Measurements from ENCODE around the gene SLC44A5. TPM values are rescaled to one million over a fixed set of nuclear protein-coding genes. Genes with fewer than 3 reads are reported as not detected.
A peak's percentile ranks its signal among the peaks of the same experiment; 100 is the strongest.
"Not testable (repeated sequence)": the region's sequence is repeated elsewhere in the genome, so short reads cannot be mapped to it uniquely, and the experiment has no call there.

The SLC44A5 gene
- total and polyA plus RNA-seq, 2 donors (not counting 1 experiment from before 2014, with no cell fraction given) = 2.8 to 4.2 TPM

- no peak overlapping the region for H2AFZ ChIP-seq (ENCODE audit: insufficient read depth, low read depth, low read length, poor library complexity, severe bottlenecking)
- no peaks in the 10 kb centered on the region for H3K9me3 ChIP-seq (ENCODE audit: control extremely low read depth in 1 of 3, control insufficient read depth in 2 of 3, insufficient read depth in 1 of 3, low read length in 2 of 3)
- no peak overlapping the region for H3K4me3 Mint-ChIP-seq
- H3K4me1 Mint-ChIP-seq = peaks cover 34% of the 10 kb centered on the region
- H4K20me1 ChIP-seq (ENCODE audit: control insufficient read depth, insufficient read depth, low read length, poor library complexity, severe bottlenecking) = no peaks in the 10 kb centered on the region
- no peaks in the 10 kb centered on the region for H3K27me3 Mint-ChIP-seq
- H3K79me2 ChIP-seq (ENCODE audit: control insufficient read depth, insufficient read depth, low read length) = no peaks in the 10 kb centered on the region
- CTCF ChIA-PET = no interaction called here
- POLR2A ChIA-PET = no interaction called here
- no peak for TF ChIP-seq CTCF (IDR thresholded peaks at IDR 0.05)
- no peak for TF ChIP-seq EZH2 (IDR thresholded peaks at IDR 0.05; ENCODE audit: borderline replicate concordance, insufficient read depth, low read depth, low read length, poor library complexity, severe bottlenecking)
- peaks cover 11 to 14% of the 10 kb centered on the region in 2 donors for H3K4me1 ChIP-seq (ENCODE audit: control insufficient read depth in 2 of 2, insufficient read depth in 2 of 2, low read length in 2 of 2)
- no peaks in the 10 kb centered on the region for H3K36me3 ChIP-seq (replicated peaks in 1 of 2; ENCODE audit: control extremely low read depth in 1 of 2, control insufficient read depth in 1 of 2, extremely low read depth in 1 of 2, insufficient read depth in 2 of 2, low read length in 1 of 2)
- H3K9me3 Mint-ChIP-seq (ENCODE audit: insufficient read depth) = no peaks in the 10 kb centered on the region
- H3K27me3 ChIP-seq (replicated peaks in 1 of 4; ENCODE audit: control extremely low read depth in 1 of 4, control insufficient read depth in 3 of 4, insufficient read depth in 4 of 4, low read length in 3 of 4) = no peaks in the 10 kb centered on the region
- no peak overlapping the region for H3K4me2 ChIP-seq (replicated peaks; ENCODE audit: low read depth, low read length, poor library complexity, severe bottlenecking)
- WGBS (ENCODE audit: insufficient coverage) = no CpG with 5 or more reads among the region's 1 CpG
- H3K4me3 ChIP-seq (ENCODE audit: control extremely low read depth in 1 of 5, extremely low read depth in 1 of 5, insufficient read depth in 1 of 5, low read depth in 2 of 5, low read length in 4 of 5) = no peak overlapping the region
- intact Hi-C loops (cut with micrococcal nuclease) = loop anchor here (5.0 kb wide), 1 partner anchor 73 kb away; no protein-coding TSS in a partner anchor
- H3K9ac ChIP-seq (ENCODE audit: low read length) = no peak overlapping the region
- DNase-seq (no peak), ATAC-seq (ENCODE audit: low read depth) (no peak)
- H3K27ac ChIP-seq (ENCODE audit: low read length in 2 of 2) = no peak overlapping the region
- no peak overlapping the region for H3K27ac Mint-ChIP-seq
These were observed 346.8 kb downstream of the SLC44A5 start for GRCh38 chr1:75264112-75264511.

GRCh38 chr1:75263616-75264015 lies 347.3 kb downstream of the SLC44A5 start:
- H3K27ac ChIP-seq (ENCODE audit: low read length in 2 of 2); H3K4me2 ChIP-seq (replicated peaks; ENCODE audit: low read depth, low read length, poor library complexity, severe bottlenecking); ATAC-seq (ENCODE audit: low read depth); H4K20me1 ChIP-seq (ENCODE audit: control insufficient read depth, insufficient read depth, low read length, poor library complexity, severe bottlenecking); H3K4me3 Mint-ChIP-seq; H3K79me2 ChIP-seq (ENCODE audit: control insufficient read depth, insufficient read depth, low read length); H2AFZ ChIP-seq (ENCODE audit: insufficient read depth, low read depth, low read length, poor library complexity, severe bottlenecking); CTCF ChIA-PET; POLR2A ChIA-PET; H3K9me3 Mint-ChIP-seq (ENCODE audit: insufficient read depth); H3K27me3 ChIP-seq (replicated peaks in 1 of 4; ENCODE audit: control extremely low read depth in 1 of 4, control insufficient read depth in 3 of 4, insufficient read depth in 4 of 4, low read length in 3 of 4); H3K4me3 ChIP-seq (ENCODE audit: control extremely low read depth in 1 of 5, extremely low read depth in 1 of 5, insufficient read depth in 1 of 5, low read depth in 2 of 5, low read length in 4 of 5); H3K27me3 Mint-ChIP-seq; DNase-seq; H3K36me3 ChIP-seq (replicated peaks in 1 of 2; ENCODE audit: control extremely low read depth in 1 of 2, control insufficient read depth in 1 of 2, extremely low read depth in 1 of 2, insufficient read depth in 2 of 2, low read length in 1 of 2); H3K9me3 ChIP-seq (ENCODE audit: control extremely low read depth in 1 of 3, control insufficient read depth in 2 of 3, insufficient read depth in 1 of 3, low read length in 2 of 3); H3K27ac Mint-ChIP-seq; H3K9ac ChIP-seq (ENCODE audit: low read length): not testable (repeated sequence)
- peaks cover 34% of the 10 kb centered on the region for H3K4me1 Mint-ChIP-seq
- peaks cover 11 to 14% of the 10 kb centered on the region in 2 donors for H3K4me1 ChIP-seq (ENCODE audit: control insufficient read depth in 2 of 2, insufficient read depth in 2 of 2, low read length in 2 of 2)
- intact Hi-C loops (cut with micrococcal nuclease) = loop anchor here (2.0 to 5.0 kb wide), 2 partner anchors 74 to 461 kb away; partner anchors contain the start of gene ACADM
- no CpG with 5 or more reads among the region's 2 CpGs for WGBS (ENCODE audit: insufficient coverage)

- 50% methylated on average over 1 of the region's 2 CpGs for WGBS (ENCODE audit: insufficient coverage)
- CTCF ChIA-PET = interaction anchor here (1.1 kb wide), 1 partner anchor 161 kb away, joined by 3 read pairs; no protein-coding TSS in a partner anchor
- H3K9ac ChIP-seq (ENCODE audit: low read length); H3K9me3 ChIP-seq (ENCODE audit: control extremely low read depth in 1 of 3, control insufficient read depth in 2 of 3, insufficient read depth in 1 of 3, low read length in 2 of 3); H4K20me1 ChIP-seq (ENCODE audit: control insufficient read depth, insufficient read depth, low read length, poor library complexity, severe bottlenecking); H3K36me3 ChIP-seq (replicated peaks in 1 of 2; ENCODE audit: control extremely low read depth in 1 of 2, control insufficient read depth in 1 of 2, extremely low read depth in 1 of 2, insufficient read depth in 2 of 2, low read length in 1 of 2); H3K9me3 Mint-ChIP-seq (ENCODE audit: insufficient read depth); H3K4me3 ChIP-seq (ENCODE audit: control extremely low read depth in 1 of 5, extremely low read depth in 1 of 5, insufficient read depth in 1 of 5, low read depth in 2 of 5, low read length in 4 of 5); H3K27me3 Mint-ChIP-seq; H3K79me2 ChIP-seq (ENCODE audit: control insufficient read depth, insufficient read depth, low read length); H3K27me3 ChIP-seq (replicated peaks in 1 of 4; ENCODE audit: control extremely low read depth in 1 of 4, control insufficient read depth in 3 of 4, insufficient read depth in 4 of 4, low read length in 3 of 4): not testable (repeated sequence)
- peak overlapping the region; percentile 37 for H3K4me2 ChIP-seq (replicated peaks; ENCODE audit: low read depth, low read length, poor library complexity, severe bottlenecking)
- peak overlapping the region; percentile 32 for H3K4me3 Mint-ChIP-seq
- H3K4me1 ChIP-seq (ENCODE audit: control insufficient read depth in 2 of 2, insufficient read depth in 2 of 2, low read length in 2 of 2) = peaks cover 14% of the 10 kb centered on the region in 2 donors
- H3K27ac ChIP-seq (ENCODE audit: low read length in 2 of 2) = peak overlapping the region; percentile 47 to 64
- H3K27ac Mint-ChIP-seq = peak overlapping the region; percentile 88
- peak overlapping the region; percentile 21 for H2AFZ ChIP-seq (ENCODE audit: insufficient read depth, low read depth, low read length, poor library complexity, severe bottlenecking)
- POLR2A ChIA-PET = interaction anchor here (0.6 kb wide), 1 partner anchor 815 kb away, joined by 4 read pairs; no protein-coding TSS in a partner anchor
- peaks cover 34% of the 10 kb centered on the region for H3K4me1 Mint-ChIP-seq
- DNase-seq (peak; percentile 35), ATAC-seq (ENCODE audit: low read depth) (peak; percentile 51)
- intact Hi-C loops (cut with micrococcal nuclease) = loop anchor here (2.0 to 5.0 kb wide), 2 partner anchors 75 to 463 kb away; partner anchors contain the start of gene ACADM
These were observed 349.0 kb downstream of the SLC44A5 start for GRCh38 chr1:75261946-75262345.
